ENCODE data around the gene STX7. TPM values are rescaled to one million over a fixed set of nuclear protein-coding genes. Genes with fewer than 3 reads are reported as not detected.

The STX7 gene
- total and polyA plus RNA-seq, 5 donors from 2014 or later = 14.8 to 20.2 (median 19.0) TPM

GRCh38 chr6:132483779-132484679 lies 28.9 kb downstream of the STX7 start:
- Mint-ChIP-seq H3K27ac (no peak overlapping the region), H3K36me3 (peaks cover 19% of the 10 kb centered on the region), H3K4me3 (no peak overlapping the region), H3K4me1 (peaks cover 21 to 46% (median 32%) of the 10 kb centered on the region in 4 donors), H3K9me3 (no peaks in the 10 kb centered on the region), H3K27me3 (no peaks in the 10 kb centered on the region)
- Histone ChIP-seq H3K27me3 (ENCODE audit: control insufficient read depth, insufficient read depth, low read length) (no peaks in the 10 kb centered on the region), H3K4me3 (ENCODE audit: low read depth, low read length) (peak overlapping the region; percentile 20), H3K4me1 (ENCODE audit: control insufficient read depth, insufficient read depth, low read length, poor library complexity, severe bottlenecking) (peaks cover 4% of the 10 kb centered on the region), H3K9me3 (ENCODE audit: control insufficient read depth in 2 of 2, low read length in 2 of 2) (no peaks in the 10 kb centered on the region), H3K36me3 (ENCODE audit: control insufficient read depth, insufficient read depth, low read length) (peaks cover 4% of the 10 kb centered on the region), H3K27ac (ENCODE audit: insufficient read depth, low read length, poor library complexity, severe bottlenecking) (no peak overlapping the region)
- peak; percentile 41 to 76 (median 69) for DNase-seq
- ATAC-seq (ENCODE audit: low read depth in 2 of 2) = peak; percentile 66 to 71

- no peaks in the 10 kb centered on the region for H3K4me1 ChIP-seq (ENCODE audit: control insufficient read depth, insufficient read depth, low read length, poor library complexity, severe bottlenecking)
- no peaks in the 10 kb centered on the region for H3K27me3 ChIP-seq (ENCODE audit: control insufficient read depth, insufficient read depth, low read length)
- Mint-ChIP-seq H3K9me3 (no peaks in the 10 kb centered on the region), H3K27ac (peak overlapping the region in 1 of 3 donors; percentile 72), H3K27me3 (no peaks in the 10 kb centered on the region), H3K4me1 (peaks cover 26 to 49% (median 29%) of the 10 kb centered on the region in 4 donors), H3K36me3 (peaks cover 13% of the 10 kb centered on the region), H3K4me3 (no peak overlapping the region)
- ATAC-seq (ENCODE audit: low read depth in 2 of 2) = no peak
- no peak overlapping the region for H3K27ac ChIP-seq (ENCODE audit: insufficient read depth, low read length, poor library complexity, severe bottlenecking)
- DNase-seq = no peak
- H3K9me3 ChIP-seq (ENCODE audit: control insufficient read depth in 2 of 2, low read length in 2 of 2) = no peaks in the 10 kb centered on the region
- peaks cover 4% of the 10 kb centered on the region for H3K36me3 ChIP-seq (ENCODE audit: control insufficient read depth, insufficient read depth, low read length)
- H3K4me3 ChIP-seq (ENCODE audit: low read depth, low read length) = no peak overlapping the region
Measured at GRCh38 chr6:132482581-132482980, 30.3 kb downstream of the STX7 start.

DNA sequence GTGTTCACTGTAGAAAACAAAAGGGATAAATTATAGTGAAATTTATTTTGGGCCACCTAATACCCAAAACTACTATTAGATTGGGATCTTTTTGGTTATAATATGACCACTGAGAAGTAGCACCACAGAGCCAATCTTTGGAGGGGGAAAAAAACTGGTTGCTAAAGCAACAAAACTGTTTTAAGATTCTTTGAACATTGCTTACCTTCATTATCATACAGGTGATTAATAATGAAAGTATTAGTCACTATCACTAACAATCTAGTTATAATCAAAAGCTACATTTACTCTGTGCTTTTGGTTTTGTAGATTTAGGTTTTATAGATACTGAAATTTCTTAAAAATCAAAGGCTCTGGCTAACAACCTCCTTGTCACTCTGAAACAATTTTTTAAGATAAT lies 31.7 kb downstream of the STX7 start:
- peaks cover 4% of the 10 kb centered on the region for H3K36me3 ChIP-seq (ENCODE audit: control insufficient read depth, insufficient read depth, low read length)
- ATAC-seq (ENCODE audit: low read depth in 2 of 2) (peak; percentile 31 to 42), DNase-seq (peak in 2 of 3 donors; percentile 13 to 20)
- no peaks in the 10 kb centered on the region for H3K27me3 ChIP-seq (ENCODE audit: control insufficient read depth, insufficient read depth, low read length)
- peak overlapping the region; percentile 34 for H3K27ac ChIP-seq (ENCODE audit: insufficient read depth, low read length, poor library complexity, severe bottlenecking)
- H3K9me3 Mint-ChIP-seq = no peaks in the 10 kb centered on the region
- H3K4me1 ChIP-seq (ENCODE audit: control insufficient read depth, insufficient read depth, low read length, poor library complexity, severe bottlenecking) = no peaks in the 10 kb centered on the region
- peaks cover 13% of the 10 kb centered on the region for H3K36me3 Mint-ChIP-seq
- no peak overlapping the region for H3K4me3 Mint-ChIP-seq
- H3K27me3 Mint-ChIP-seq = no peaks in the 10 kb centered on the region
- H3K9me3 ChIP-seq (ENCODE audit: control insufficient read depth in 2 of 2, low read length in 2 of 2) = no peaks in the 10 kb centered on the region
- peaks cover 27 to 43% (median 29%) of the 10 kb centered on the region in 4 donors for H3K4me1 Mint-ChIP-seq
- peak overlapping the region in 2 of 3 donors; percentile 48 to 72 for H3K27ac Mint-ChIP-seq
- H3K4me3 ChIP-seq (ENCODE audit: low read depth, low read length) = no peak overlapping the region

DNA sequence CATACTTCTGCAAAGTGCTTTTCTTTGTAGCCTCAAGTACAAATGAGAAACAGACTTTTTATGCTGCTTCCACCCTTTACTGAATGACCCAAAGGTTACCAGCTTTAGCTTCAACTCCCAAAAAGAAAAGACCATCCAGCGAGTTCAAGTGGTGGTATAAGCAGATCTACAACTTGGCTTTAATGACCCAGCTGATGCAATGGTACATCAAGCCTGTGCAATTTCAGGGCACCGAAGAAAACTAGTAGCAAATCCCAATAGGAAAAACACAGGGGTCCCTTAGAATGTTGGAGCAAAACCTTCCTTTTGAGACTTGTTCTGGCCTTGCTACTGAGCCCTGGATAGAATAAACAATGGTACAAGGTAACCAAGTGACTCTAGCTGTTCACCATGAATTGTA lies 33.8 kb downstream of the STX7 start:
- Mint-ChIP-seq H3K4me3 (no peak overlapping the region), H3K27me3 (no peaks in the 10 kb centered on the region), H3K9me3 (no peaks in the 10 kb centered on the region), H3K4me1 (peaks cover 24 to 38% (median 26%) of the 10 kb centered on the region in 4 donors), H3K27ac (no peak overlapping the region), H3K36me3 (peaks cover 13% of the 10 kb centered on the region)
- H3K4me3 ChIP-seq (ENCODE audit: low read depth, low read length) = no peak overlapping the region
- ATAC-seq (ENCODE audit: low read depth in 2 of 2) (no peak), DNase-seq (no peak)
- no peaks in the 10 kb centered on the region for H3K9me3 ChIP-seq (ENCODE audit: control insufficient read depth in 2 of 2, low read length in 2 of 2)
- no peak overlapping the region for H3K27ac ChIP-seq (ENCODE audit: insufficient read depth, low read length, poor library complexity, severe bottlenecking)
- no peaks in the 10 kb centered on the region for H3K27me3 ChIP-seq (ENCODE audit: control insufficient read depth, insufficient read depth, low read length)
- H3K36me3 ChIP-seq (ENCODE audit: control insufficient read depth, insufficient read depth, low read length) = peaks cover 8% of the 10 kb centered on the region
- no peaks in the 10 kb centered on the region for H3K4me1 ChIP-seq (ENCODE audit: control insufficient read depth, insufficient read depth, low read length, poor library complexity, severe bottlenecking)

DNA sequence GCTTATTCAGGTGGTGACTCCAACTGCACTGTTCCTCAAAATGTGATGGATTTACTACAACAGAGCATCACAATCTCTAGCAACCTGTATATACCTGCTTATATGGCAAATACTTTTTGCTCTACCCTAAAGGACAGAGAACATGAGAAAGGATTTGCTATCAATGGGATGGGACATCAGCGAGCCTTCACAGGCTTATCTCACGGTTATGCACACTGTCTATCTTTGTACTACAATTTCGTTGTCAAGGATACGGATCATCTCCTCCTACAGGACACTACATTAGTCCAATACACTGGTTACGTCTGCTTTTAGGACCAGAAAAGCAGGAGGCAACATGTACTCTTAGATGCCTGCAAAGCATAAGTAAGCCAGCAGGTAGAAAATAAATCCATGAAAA lies 34.2 kb downstream of the STX7 start:
- ATAC-seq (ENCODE audit: low read depth in 2 of 2) (no peak), DNase-seq (no peak)
- Mint-ChIP-seq H3K27me3 (no peaks in the 10 kb centered on the region), H3K4me3 (no peak overlapping the region), H3K4me1 (peaks cover 22 to 34% (median 23%) of the 10 kb centered on the region in 4 donors), H3K9me3 (no peaks in the 10 kb centered on the region), H3K36me3 (peaks cover 13% of the 10 kb centered on the region), H3K27ac (no peak overlapping the region)
- no peak overlapping the region for H3K27ac ChIP-seq (ENCODE audit: insufficient read depth, low read length, poor library complexity, severe bottlenecking)
- H3K27me3 ChIP-seq (ENCODE audit: control insufficient read depth, insufficient read depth, low read length) = no peaks in the 10 kb centered on the region
- H3K9me3 ChIP-seq (ENCODE audit: control insufficient read depth in 2 of 2, low read length in 2 of 2) = no peaks in the 10 kb centered on the region
- H3K4me1 ChIP-seq (ENCODE audit: control insufficient read depth, insufficient read depth, low read length, poor library complexity, severe bottlenecking) = no peaks in the 10 kb centered on the region
- H3K4me3 ChIP-seq (ENCODE audit: low read depth, low read length) = no peak overlapping the region
- peaks cover 8% of the 10 kb centered on the region for H3K36me3 ChIP-seq (ENCODE audit: control insufficient read depth, insufficient read depth, low read length)

DNA sequence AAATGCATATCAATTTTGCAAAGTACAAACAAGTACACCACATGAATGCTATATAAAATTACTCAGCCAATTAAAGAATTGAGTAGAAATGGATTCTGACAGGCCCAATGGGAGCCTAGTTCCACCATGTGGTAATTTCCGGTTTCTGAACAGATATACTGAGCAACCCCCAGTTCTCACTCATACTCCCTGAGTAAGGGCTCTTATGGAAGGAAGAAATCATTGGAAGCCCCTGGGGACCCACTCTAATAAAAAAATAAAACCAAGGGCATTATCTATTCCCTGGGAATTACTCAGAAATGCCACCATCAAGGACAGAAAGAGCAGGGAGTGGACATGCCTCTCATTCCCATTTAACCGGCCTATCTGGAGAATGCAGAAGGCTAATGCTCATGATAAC lies 34.6 kb downstream of the STX7 start:
- no peaks in the 10 kb centered on the region for H3K27me3 Mint-ChIP-seq
- H3K36me3 Mint-ChIP-seq = peaks cover 13% of the 10 kb centered on the region
- Histone ChIP-seq H3K27me3 (ENCODE audit: control insufficient read depth, insufficient read depth, low read length) (no peaks in the 10 kb centered on the region), H3K4me1 (ENCODE audit: control insufficient read depth, insufficient read depth, low read length, poor library complexity, severe bottlenecking) (no peaks in the 10 kb centered on the region), H3K9me3 (ENCODE audit: control insufficient read depth in 2 of 2, low read length in 2 of 2) (no peaks in the 10 kb centered on the region), H3K4me3 (ENCODE audit: low read depth, low read length) (no peak overlapping the region), H3K36me3 (ENCODE audit: control insufficient read depth, insufficient read depth, low read length) (peaks cover 8% of the 10 kb centered on the region), H3K27ac (ENCODE audit: insufficient read depth, low read length, poor library complexity, severe bottlenecking) (no peak overlapping the region)
- no peak overlapping the region for H3K4me3 Mint-ChIP-seq
- no peaks in the 10 kb centered on the region for H3K9me3 Mint-ChIP-seq
- no peak for ATAC-seq (ENCODE audit: low read depth in 2 of 2)
- no peak for DNase-seq
- no peak overlapping the region for H3K27ac Mint-ChIP-seq
- H3K4me1 Mint-ChIP-seq = peaks cover 21 to 31% (median 23%) of the 10 kb centered on the region in 4 donors

- no peaks in the 10 kb centered on the region for H3K27me3 Mint-ChIP-seq
- no peak for ATAC-seq (ENCODE audit: low read depth in 2 of 2)
- H3K9me3 ChIP-seq (ENCODE audit: control insufficient read depth in 2 of 2, low read length in 2 of 2) = no peaks in the 10 kb centered on the region
- H3K9me3 Mint-ChIP-seq = no peaks in the 10 kb centered on the region
- no peak overlapping the region for H3K4me3 ChIP-seq (ENCODE audit: low read depth, low read length)
- DNase-seq = no peak
- H3K27me3 ChIP-seq (ENCODE audit: control insufficient read depth, insufficient read depth, low read length) = no peaks in the 10 kb centered on the region
- H3K4me3 Mint-ChIP-seq = no peak overlapping the region
- H3K27ac Mint-ChIP-seq = no peak overlapping the region
- peaks cover 17 to 22% (median 20%) of the 10 kb centered on the region in 4 donors for H3K4me1 Mint-ChIP-seq
- peaks cover 16% of the 10 kb centered on the region for H3K36me3 Mint-ChIP-seq
- peaks cover 18% of the 10 kb centered on the region for H3K36me3 ChIP-seq (ENCODE audit: control insufficient read depth, insufficient read depth, low read length)
- no peak overlapping the region for H3K27ac ChIP-seq (ENCODE audit: insufficient read depth, low read length, poor library complexity, severe bottlenecking)
- H3K4me1 ChIP-seq (ENCODE audit: control insufficient read depth, insufficient read depth, low read length, poor library complexity, severe bottlenecking) = no peaks in the 10 kb centered on the region
Measured at GRCh38 chr6:132476688-132477087, 36.2 kb downstream of the STX7 start.

DNA sequence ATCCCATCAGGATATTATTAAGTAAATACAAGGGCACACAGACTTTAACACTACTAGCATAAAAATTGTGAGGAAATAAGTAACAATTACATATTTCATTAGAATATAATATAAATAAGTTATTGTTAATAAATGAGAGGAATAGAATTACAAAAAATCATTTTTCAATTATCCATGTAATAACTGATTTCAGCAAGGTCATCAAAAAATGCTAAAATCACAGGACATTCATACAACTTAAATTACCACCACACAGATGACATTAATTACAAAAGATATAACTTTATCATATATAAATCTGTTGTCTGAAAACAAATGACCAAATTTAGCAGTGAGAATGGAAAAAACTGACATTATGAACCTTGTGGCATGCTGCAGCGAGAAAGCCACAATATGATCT lies 37.0 kb downstream of the STX7 start:
- Mint-ChIP-seq H3K36me3 (peaks cover 17% of the 10 kb centered on the region), H3K4me1 (peaks cover 13 to 16% (median 14%) of the 10 kb centered on the region in 4 donors), H3K27ac (no peak overlapping the region), H3K27me3 (no peaks in the 10 kb centered on the region), H3K9me3 (no peaks in the 10 kb centered on the region), H3K4me3 (no peak overlapping the region)
- DNase-seq = no peak
- no peak for ATAC-seq (ENCODE audit: low read depth in 2 of 2)
- no peaks in the 10 kb centered on the region for H3K4me1 ChIP-seq (ENCODE audit: control insufficient read depth, insufficient read depth, low read length, poor library complexity, severe bottlenecking)
- no peaks in the 10 kb centered on the region for H3K9me3 ChIP-seq (ENCODE audit: control insufficient read depth in 2 of 2, low read length in 2 of 2)
- no peaks in the 10 kb centered on the region for H3K27me3 ChIP-seq (ENCODE audit: control insufficient read depth, insufficient read depth, low read length)
- no peak overlapping the region for H3K4me3 ChIP-seq (ENCODE audit: low read depth, low read length)
- H3K27ac ChIP-seq (ENCODE audit: insufficient read depth, low read length, poor library complexity, severe bottlenecking) = no peak overlapping the region
- peaks cover 24% of the 10 kb centered on the region for H3K36me3 ChIP-seq (ENCODE audit: control insufficient read depth, insufficient read depth, low read length)

All from CD4-positive, CD25-positive, alpha-beta regulatory T cell (primary cell).